SK-N-SH treated with all-trans-retinoic acid at 6 μM for 48 hours (cell line): Measurements from ENCODE around the gene SUSD4.

ENCODE experiments used
- ATAC-seq: fragments of 200-7000 bp; cut with Tn5 transposase; 3 replicates; pipeline ENCODE4 v1.9.1; 2020; ENCODE audit warnings: mild to moderate bottlenecking, moderate library complexity
- ARNTL ChIP-seq: fragments of 450-650 bp; formaldehyde crosslinking; IDR thresholded peaks from 2 replicates; pipeline ENCODE4 v1.5.0; 2020; ENCODE audit warnings: low read depth, mild to moderate bottlenecking, moderate library complexity, borderline replicate concordance
- BACH2 ChIP-seq: fragments of 250-450 bp; sonication (Bioruptor Pico); IDR thresholded peaks from 2 replicates; pipeline ENCODE4 v1.9.0; 2021; ENCODE audit warnings: mild to moderate bottlenecking, borderline replicate concordance
- CSDC2 ChIP-seq: fragments of 250-450 bp; sonication (Bioruptor Pico); IDR thresholded peaks from 2 replicates; pipeline ENCODE4 v1.5.0; 2020; ENCODE audit warnings: mild to moderate bottlenecking, moderate library complexity
- GLIS3 ChIP-seq: fragments of 250-450 bp; sonication (Bioruptor Pico); IDR thresholded peaks from 2 replicates; pipeline ENCODE4 v1.5.0; 2020; ENCODE audit warnings: mild to moderate bottlenecking, moderate library complexity
- ISL1 ChIP-seq: fragments of 250-450 bp; sonication (Bioruptor Pico); IDR thresholded peaks from 2 replicates; pipeline ENCODE4 v2.1.2; 2022; ENCODE audit warnings: mild to moderate bottlenecking, moderate library complexity
- OSR1 ChIP-seq: fragments of 250-450 bp; sonication (Bioruptor Pico); IDR thresholded peaks from 2 replicates; pipeline ENCODE4 v1.8.0; 2022; ENCODE audit warnings: moderate library complexity, mild to moderate bottlenecking, inconsistent platforms
- PPARA ChIP-seq: fragments of 250-450 bp; sonication (Bioruptor Pico); IDR thresholded peaks from 2 replicates; pipeline ENCODE4 v1.5.0; 2020; ENCODE audit warnings: mild to moderate bottlenecking, borderline replicate concordance
- SNAI2 ChIP-seq: fragments of 250-450 bp; sonication (Bioruptor Pico); IDR thresholded peaks from 2 replicates; pipeline ENCODE4 v1.5.0; 2020; ENCODE audit warnings: mild to moderate bottlenecking, moderate library complexity
- TCF4 ChIP-seq: fragments of 250-450 bp; sonication (Bioruptor Pico); IDR thresholded peaks from 2 replicates; pipeline ENCODE4 v1.8.0; 2021; ENCODE audit warnings: mild to moderate bottlenecking, moderate library complexity, borderline replicate concordance
- ZC3H10 ChIP-seq: fragments of 250-450 bp; sonication (Bioruptor Pico); IDR thresholded peaks from 2 replicates; pipeline ENCODE4 v1.5.1; 2021; ENCODE audit warnings: mild to moderate bottlenecking, moderate library complexity
- ZFP3 ChIP-seq: fragments of 250-450 bp; sonication (Bioruptor Pico); IDR thresholded peaks from 2 replicates; pipeline ENCODE4 v1.5.0; 2020; ENCODE audit warnings: mild to moderate bottlenecking, moderate library complexity
- ZFP30 ChIP-seq: fragments of 450-650 bp; formaldehyde crosslinking; IDR thresholded peaks from 2 replicates; pipeline ENCODE4 v1.5.0; 2022; ENCODE audit warnings: mild to moderate bottlenecking, moderate library complexity
- ZNF565 ChIP-seq: fragments of 450-650 bp; formaldehyde crosslinking; conservative IDR thresholded peaks from 2 replicates; pipeline ENCODE4 v1.5.0; 2020; ENCODE audit warnings: low read depth, mild to moderate bottlenecking, moderate library complexity
- ZNF8 ChIP-seq: fragments of 450-650 bp; formaldehyde crosslinking; IDR thresholded peaks from 2 replicates; pipeline ENCODE4 v1.5.0; 2020; ENCODE audit warnings: mild to moderate bottlenecking, moderate library complexity
- TF ChIP-seq, protein P1 (sequence below): fragments of 250-450 bp; sonication (Bioruptor Pico); IDR thresholded peaks from 2 replicates; pipeline ENCODE4 v1.5.0; 2020; ENCODE audit warnings: mild to moderate bottlenecking, moderate library complexity
- TF ChIP-seq, protein P2 (sequence below): fragments of 250-450 bp; sonication (Bioruptor Pico); IDR thresholded peaks from 2 replicates; pipeline ENCODE4 v1.5.1; 2020; ENCODE audit warnings: low read depth, mild to moderate bottlenecking, moderate library complexity
- TF ChIP-seq, protein P3 (sequence below): fragments of 250-450 bp; sonication (Bioruptor Pico); IDR thresholded peaks from 2 replicates; pipeline ENCODE4 v1.5.1; 2021; ENCODE audit warnings: mild to moderate bottlenecking, moderate library complexity

SUSD4 gene

DNA sequence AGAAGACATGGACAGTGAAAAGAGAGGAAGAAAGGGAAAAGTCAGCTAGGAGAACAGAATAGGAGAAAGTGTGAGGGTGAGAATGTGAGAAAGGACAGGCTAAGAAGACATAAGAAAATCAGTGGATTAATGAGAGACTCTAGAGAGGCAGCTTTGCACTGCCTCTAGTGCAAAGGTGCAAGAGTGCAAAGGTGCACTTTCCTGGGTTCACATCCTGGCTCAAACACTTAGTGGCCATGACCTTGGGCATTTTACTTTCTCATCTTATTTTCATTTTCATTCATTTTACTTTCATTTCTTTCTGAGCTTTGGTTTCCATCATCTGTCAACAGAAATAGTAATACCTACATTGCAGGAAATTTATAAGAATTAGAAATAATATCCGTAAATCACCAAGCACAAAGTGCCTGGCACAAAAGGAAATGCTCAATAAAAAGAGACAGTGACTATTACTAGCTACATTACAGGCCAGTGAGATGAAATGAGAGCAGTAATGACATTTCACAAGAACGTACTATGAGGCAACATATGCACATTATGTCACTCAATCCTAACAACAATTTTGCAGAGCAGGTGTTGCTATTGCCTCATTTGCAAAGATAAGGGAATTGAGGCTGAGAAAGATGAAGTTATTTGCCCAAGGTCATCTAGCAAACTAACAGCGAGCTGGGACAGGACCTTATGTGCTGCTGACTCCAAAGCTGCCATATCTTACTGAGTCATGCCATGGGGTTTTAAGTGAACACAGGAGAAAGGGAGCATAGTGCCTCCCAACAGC lies 113.9 kb downstream of the SUSD4 start:
- no peak for ATAC-seq
- no peak for TF ChIP-seq ISL1 (CRISPR knock-in tag)
- no peak for TF ChIP-seq BACH2 (CRISPR knock-in tag)
- TF ChIP-seq, protein P1, sequence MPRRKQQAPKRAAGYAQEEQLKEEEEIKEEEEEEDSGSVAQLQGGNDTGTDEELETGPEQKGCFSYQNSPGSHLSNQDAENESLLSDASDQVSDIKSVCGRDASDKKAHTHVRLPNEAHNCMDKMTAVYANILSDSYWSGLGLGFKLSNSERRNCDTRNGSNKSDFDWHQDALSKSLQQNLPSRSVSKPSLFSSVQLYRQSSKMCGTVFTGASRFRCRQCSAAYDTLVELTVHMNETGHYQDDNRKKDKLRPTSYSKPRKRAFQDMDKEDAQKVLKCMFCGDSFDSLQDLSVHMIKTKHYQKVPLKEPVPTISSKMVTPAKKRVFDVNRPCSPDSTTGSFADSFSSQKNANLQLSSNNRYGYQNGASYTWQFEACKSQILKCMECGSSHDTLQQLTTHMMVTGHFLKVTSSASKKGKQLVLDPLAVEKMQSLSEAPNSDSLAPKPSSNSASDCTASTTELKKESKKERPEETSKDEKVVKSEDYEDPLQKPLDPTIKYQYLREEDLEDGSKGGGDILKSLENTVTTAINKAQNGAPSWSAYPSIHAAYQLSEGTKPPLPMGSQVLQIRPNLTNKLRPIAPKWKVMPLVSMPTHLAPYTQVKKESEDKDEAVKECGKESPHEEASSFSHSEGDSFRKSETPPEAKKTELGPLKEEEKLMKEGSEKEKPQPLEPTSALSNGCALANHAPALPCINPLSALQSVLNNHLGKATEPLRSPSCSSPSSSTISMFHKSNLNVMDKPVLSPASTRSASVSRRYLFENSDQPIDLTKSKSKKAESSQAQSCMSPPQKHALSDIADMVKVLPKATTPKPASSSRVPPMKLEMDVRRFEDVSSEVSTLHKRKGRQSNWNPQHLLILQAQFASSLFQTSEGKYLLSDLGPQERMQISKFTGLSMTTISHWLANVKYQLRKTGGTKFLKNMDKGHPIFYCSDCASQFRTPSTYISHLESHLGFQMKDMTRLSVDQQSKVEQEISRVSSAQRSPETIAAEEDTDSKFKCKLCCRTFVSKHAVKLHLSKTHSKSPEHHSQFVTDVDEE (CRISPR knock-in tag) = no peak
- TF ChIP-seq, protein P2, sequence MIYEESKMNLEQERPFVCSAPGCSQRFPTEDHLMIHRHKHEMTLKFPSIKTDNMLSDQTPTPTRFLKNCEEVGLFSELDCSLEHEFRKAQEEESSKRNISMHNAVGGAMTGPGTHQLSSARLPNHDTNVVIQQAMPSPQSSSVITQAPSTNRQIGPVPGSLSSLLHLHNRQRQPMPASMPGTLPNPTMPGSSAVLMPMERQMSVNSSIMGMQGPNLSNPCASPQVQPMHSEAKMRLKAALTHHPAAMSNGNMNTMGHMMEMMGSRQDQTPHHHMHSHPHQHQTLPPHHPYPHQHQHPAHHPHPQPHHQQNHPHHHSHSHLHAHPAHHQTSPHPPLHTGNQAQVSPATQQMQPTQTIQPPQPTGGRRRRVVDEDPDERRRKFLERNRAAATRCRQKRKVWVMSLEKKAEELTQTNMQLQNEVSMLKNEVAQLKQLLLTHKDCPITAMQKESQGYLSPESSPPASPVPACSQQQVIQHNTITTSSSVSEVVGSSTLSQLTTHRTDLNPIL (CRISPR knock-in tag) = no peak
- TF ChIP-seq PPARA (CRISPR knock-in tag) = no peak
- no peak for TF ChIP-seq GLIS3
- TF ChIP-seq ZC3H10 (CRISPR knock-in tag) = no peak
- TF ChIP-seq ZFP30 (CRISPR knock-in tag) = no peak
- TF ChIP-seq ZFP3 = no peak
- TF ChIP-seq TCF4 (CRISPR knock-in tag) = no peak
- TF ChIP-seq, protein P3, sequence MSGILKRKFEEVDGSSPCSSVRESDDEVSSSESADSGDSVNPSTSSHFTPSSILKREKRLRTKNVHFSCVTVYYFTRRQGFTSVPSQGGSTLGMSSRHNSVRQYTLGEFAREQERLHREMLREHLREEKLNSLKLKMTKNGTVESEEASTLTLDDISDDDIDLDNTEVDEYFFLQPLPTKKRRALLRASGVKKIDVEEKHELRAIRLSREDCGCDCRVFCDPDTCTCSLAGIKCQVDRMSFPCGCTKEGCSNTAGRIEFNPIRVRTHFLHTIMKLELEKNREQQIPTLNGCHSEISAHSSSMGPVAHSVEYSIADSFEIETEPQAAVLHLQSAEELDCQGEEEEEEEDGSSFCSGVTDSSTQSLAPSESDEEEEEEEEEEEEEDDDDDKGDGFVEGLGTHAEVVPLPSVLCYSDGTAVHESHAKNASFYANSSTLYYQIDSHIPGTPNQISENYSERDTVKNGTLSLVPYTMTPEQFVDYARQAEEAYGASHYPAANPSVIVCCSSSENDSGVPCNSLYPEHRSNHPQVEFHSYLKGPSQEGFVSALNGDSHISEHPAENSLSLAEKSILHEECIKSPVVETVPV (CRISPR knock-in tag) = no peak
- TF ChIP-seq ZNF565 (CRISPR knock-in tag) = no peak
- TF ChIP-seq SNAI2 (CRISPR knock-in tag) = no peak

DNA sequence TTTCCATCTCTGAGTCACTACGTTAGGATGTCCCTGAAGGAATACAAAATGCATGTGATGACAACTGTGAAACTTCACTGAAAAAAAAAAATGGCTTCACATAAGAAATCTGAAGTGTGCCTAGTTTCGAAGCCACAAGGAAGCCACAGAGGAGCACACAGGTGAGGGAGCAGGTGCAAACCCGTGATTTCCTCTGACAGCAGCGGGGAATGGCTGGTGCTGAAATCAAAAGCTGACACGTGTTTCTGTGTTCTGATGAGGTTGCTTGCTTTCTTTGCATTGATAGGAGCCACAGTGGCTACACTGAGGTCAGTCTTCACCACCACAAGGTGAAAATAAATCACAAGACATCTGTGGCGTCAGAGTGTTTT lies 115.2 kb downstream of the SUSD4 start:
- TF ChIP-seq, protein P1 (CRISPR knock-in tag) = no peak
- TF ChIP-seq, protein P3 (CRISPR knock-in tag) = no peak
- TF ChIP-seq ARNTL = no peak
- no peak for TF ChIP-seq CSDC2 (CRISPR knock-in tag)
- no peak for TF ChIP-seq TCF4 (CRISPR knock-in tag)
- no peak for TF ChIP-seq ZNF8 (CRISPR knock-in tag)
- TF ChIP-seq ZNF565 (CRISPR knock-in tag) = no peak
- no peak for ATAC-seq

DNA sequence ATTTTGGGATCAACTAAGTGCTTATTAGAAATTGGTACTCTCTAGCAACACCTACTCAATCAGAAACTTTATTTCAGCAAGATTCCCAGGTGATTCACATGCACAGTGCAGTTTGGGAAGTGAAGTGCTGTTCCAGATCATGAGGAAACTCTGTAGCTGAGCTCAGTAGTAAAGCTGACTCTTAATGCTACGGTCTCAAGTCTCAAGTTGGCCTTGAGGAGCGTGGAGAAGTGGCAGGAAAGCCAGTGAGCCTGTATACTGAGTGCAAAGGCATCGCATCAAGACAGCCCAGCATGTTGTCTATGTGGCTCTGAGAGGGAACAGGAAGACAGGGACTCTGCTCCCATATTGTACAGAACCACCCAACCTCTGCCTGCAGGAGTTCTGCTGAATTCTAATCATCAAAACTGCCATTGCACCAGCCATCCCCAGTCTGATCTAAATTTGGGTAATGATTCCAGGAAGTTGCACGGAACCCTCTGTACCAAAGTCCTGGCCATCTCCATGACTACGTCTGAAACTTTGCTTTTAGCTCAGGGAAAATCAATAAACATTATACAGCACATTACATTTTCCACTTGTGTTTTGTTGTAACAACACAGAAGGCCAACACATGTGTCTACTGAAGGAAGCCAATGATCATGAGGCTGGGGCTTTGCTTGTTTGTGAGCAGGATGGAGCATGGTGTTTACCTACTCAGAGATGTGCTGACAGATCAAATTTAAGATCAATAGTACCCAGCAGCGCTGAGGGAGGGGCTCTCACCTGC lies 115.8 kb downstream of the SUSD4 start:
- TF ChIP-seq, protein P3 (CRISPR knock-in tag) = no peak
- TF ChIP-seq PPARA (CRISPR knock-in tag) = no peak
- TF ChIP-seq, protein P1 (CRISPR knock-in tag) = no peak
- TF ChIP-seq ZNF8 (CRISPR knock-in tag) = no peak
- no peak for TF ChIP-seq BACH2 (CRISPR knock-in tag)
- TF ChIP-seq OSR1 (CRISPR knock-in tag) = no peak
- no peak for TF ChIP-seq ZC3H10 (CRISPR knock-in tag)
- TF ChIP-seq, protein P2 (CRISPR knock-in tag) = no peak
- no peak for ATAC-seq
